HG03457 (cell line): ENCODE results near the gene CFAP74.
A peak's percentile ranks its signal among the peaks of the same experiment; 100 is the strongest.

Source experiments
- ATAC-seq: cut with Tn5 transposase; IDR thresholded peaks from one replicate; pipeline ENCODE4 v1.9.1; 2021; ENCODE audit warnings: moderate number of reproducible peaks; ENCODE audit not compliant: unreplicated experiment

The CFAP74 gene

DNA sequence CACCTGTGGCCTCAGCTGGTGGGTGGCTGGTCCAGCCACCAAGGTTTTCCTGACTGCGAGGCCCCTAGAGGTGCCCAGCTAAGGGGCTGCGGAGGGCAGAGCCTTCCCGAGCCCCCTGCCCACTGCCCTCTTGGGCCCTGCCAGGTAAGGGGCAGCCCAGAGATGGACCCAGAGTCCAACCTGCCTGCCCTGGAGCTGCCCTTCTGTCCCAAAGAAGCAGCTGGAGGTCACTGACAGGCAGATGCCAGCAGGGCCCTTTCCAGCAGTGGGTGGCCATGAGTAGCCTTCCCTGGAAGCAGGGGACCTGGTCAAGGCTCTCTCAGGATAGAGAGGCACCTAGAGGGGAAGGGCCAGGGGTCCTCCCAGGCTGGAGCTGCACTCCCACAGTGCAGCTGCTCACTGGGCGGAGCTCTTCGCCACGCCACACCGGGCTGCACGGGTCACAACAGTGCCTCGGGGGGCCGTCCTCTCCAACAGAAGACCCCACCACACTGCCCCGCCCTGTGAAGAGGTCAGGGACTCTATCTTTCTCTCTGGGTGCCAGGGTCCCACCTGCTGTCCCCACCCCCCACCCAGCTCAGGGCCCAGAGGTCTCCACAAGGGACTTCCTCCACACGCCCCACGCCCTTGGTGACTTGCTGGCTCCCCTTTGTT is 101.8 kb downstream of the CFAP74 start:
- no peak for ATAC-seq

DNA sequence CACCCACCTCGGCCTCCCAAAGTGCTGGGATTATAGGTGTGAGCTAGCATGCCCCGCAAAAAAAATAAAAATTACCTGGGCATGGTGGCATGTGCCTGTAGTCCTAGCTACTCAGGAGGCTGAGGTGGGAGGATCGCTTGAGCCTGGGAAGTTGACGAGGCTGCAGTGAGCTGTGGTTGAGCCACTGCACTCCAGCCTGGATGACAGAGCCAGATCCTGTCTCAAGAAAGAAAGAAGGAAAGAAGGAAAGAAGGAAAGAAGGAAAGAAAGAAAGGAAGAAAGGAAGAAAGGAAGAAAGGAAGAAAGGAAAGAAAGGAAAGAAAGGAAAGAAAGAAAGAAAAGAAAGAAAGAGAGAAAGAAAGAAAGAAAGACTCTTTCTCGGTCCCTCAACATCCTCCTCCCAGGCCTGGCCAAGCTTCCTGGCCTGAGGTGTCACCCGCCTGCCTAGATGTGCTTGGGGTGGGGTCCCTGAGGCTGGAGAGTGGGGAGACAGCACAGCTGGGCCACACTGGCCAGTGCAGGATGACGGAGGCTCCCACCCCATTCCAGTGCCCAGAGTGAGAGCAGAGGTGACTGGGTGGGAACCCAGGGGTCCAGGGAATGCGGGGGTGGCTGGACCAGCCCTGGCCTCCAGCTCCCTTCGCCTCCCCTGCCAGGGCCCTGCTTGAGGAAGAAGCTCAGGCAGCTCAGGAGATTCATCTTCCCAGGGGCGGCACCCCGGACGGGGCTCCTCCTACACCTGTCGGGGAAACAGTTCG is 102.5 kb downstream of the CFAP74 start:
- ATAC-seq: no peak

DNA sequence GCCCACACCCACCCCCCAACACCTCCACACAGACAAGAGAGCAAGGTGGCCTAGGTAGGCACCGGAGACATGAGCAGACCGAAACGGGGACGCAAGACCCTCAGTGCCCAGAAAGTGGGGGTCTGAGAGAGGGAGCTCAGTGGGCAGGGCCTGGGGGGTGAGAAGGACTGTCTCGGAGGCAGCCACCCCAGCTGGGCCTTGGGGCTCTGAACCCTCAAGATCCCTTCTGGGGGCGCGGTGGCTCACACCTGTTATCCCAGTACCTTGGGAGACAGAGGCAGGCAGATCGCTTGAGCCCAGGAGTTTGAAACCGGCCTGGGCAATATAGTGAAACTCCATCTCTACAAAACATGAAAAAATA is 103.6 kb downstream of the CFAP74 start:
- no peak for ATAC-seq

DNA sequence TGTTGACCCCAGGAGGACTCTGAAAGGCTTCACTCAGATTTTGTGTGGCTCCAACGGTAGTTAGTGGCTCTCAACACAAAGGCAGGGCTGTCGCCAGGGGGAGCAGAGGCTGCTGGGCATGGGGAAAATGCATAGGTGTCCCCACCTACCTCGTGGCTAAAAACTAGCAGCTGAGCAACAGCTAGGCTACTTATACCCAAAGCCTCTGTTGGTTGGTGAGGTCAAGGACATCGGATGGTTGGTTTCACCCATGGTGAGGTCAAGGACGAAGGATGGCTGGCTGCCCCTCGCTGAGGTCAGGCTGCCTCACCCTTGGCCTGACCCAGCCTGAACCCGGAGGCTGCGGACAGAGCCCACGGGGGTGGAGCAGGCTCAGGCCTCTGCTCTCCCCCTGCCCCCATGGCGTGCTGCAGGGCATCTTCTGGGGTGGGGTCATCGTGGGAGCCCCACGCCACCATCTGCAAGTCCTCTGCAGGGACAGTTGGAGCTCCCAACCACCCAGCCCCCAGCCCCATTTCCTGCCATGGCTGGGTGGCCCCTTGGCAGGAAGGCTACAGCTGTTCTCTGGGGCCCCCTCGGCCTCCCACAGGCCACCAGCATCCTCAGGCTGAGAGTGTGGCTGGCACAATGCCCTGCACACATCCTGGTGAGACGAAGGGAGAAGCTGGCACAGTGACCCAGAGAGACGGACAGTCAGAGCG is 104.2 kb downstream of the CFAP74 start:
- no peak for ATAC-seq

DNA sequence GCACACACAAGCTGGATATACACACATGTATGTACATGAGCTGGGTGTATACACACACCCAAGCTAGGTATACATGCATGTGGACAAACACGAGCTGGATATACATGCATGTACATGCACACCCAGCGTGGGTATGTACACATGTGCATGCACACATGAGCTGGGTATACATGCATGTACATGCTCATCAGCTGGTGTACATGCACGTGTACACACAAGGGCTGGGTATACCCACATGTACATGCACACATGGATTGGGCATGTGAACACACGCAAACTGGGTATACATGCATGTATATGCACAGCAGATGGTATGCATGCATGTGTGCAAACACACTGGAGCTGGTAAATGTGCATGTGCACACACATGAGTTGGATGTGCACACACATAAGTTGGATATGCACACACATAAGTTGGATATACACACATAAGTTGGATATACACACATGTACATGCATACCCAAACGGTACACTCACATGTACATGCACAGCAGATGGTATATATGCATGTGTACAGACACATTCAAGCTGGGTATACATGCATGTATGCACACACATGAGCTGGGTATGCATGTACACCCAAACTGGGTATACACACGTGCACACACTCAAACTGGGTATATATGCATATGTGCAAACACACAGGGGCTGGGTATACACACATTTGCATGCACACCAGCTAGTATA is 105.2 kb downstream of the CFAP74 start:
- no peak for ATAC-seq

DNA sequence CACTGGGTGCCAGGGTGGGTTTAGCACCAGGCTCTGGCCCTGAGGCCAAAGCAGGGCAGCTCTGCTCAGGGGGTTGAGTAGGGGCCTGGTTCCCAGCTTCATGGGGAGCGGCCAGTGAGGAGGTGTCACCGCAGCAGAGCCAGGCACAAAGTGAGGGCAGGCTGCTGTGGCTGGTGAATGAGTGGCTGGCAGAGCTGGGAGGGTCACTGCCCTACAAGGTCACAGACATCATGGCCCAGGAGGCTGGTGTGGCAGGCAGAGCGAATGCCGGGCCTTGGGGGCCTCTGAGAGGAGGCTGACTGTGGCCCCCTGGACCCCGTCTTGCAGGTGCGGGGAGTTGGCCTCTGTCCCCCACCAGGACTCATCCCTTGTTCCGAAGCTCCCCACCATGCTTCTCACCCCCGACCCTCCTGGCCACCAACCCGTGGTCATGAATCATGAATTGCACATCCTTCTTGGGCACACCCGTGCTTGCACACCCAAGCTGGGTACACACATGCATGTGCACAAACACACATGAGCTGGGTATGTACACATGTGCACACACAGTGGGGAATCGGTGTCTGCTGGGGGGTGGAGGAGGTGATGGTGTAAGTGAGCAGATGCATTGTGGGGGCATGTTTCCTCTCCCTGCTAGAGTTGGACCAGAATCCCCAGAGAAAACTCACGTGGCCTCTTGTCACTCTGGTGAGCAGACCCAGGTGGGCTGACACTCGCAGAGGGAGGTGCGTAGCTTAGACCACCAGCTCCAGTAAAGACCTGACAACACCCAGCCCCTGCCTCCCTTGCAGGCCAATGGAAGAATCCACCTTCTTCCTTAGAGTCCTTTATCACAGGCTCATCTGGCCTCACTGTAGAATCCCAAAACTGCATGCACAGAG is 107.9 kb downstream of the CFAP74 start:
- ATAC-seq: no peak

DNA sequence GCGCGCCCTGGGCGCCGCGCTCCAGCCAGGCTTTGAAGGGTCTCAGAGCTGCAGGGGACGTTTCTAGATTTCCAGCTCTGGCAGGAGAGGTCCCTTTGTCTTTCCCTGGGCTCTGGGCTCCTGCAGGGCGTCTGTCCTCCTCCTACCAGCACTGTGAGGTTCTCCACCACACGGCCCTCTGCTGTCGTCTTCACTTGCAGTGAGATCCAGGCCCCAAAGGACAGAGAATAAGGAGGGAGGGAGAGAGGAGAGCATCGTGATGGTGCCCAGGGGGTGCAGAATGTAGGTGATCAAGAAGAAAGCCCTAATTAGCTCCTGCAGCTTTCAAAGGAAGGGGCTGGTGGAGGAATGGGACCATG is 108.5 kb downstream of the CFAP74 start:
- no peak for ATAC-seq

DNA sequence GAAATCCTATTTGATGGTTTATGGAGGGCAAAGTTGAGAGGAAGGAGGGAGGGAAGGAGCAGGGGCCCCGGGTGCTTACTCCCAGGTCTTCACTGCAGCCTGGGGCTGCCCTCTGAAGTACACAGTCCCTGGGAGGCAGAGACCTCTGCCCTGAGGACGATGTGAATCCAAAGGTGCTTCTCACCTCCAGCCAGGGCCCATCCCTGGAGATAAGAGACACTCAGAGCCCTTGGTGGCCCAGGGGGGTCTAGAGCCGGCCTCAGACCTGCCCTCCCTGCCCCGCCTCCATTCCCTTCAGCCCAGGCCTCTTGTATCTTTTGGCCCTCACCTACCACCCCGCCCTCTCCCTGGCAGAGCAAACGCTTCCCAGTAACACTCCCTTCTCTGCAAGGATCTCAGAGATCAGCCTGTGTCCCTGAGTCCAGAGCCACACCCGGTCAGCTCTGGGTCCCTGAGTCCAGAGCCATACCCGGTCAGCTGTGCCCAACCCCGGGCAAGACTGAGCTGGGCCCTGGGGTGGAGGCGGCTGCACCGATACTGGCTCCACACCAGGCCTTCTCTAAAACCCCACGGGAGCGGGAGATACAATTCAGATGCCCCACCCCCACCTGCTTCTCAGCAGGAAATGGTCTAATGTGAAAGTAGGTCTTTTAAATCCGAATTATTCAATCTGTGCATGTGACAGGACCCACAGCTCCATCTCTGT is 109.1 kb downstream of the CFAP74 start:
- no peak for ATAC-seq

DNA sequence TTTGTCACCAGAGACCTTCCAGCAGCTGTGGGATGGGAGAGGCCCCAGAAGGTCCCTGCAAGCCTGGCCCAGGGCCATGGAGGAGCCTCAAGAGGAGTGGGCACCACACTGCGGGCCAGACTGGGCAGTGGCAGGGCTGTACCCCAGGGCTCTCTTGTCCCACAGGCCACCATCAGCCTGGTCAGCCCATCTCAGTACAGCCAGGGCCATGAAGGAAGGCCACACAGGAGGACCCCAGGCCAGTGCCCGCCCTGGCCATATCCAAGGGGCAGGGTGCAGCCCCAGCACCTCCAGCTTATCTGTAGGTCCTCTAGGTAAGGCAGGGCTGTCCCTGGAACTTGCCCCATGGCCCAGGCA is 109.6 kb downstream of the CFAP74 start:
- ATAC-seq: no peak

DNA sequence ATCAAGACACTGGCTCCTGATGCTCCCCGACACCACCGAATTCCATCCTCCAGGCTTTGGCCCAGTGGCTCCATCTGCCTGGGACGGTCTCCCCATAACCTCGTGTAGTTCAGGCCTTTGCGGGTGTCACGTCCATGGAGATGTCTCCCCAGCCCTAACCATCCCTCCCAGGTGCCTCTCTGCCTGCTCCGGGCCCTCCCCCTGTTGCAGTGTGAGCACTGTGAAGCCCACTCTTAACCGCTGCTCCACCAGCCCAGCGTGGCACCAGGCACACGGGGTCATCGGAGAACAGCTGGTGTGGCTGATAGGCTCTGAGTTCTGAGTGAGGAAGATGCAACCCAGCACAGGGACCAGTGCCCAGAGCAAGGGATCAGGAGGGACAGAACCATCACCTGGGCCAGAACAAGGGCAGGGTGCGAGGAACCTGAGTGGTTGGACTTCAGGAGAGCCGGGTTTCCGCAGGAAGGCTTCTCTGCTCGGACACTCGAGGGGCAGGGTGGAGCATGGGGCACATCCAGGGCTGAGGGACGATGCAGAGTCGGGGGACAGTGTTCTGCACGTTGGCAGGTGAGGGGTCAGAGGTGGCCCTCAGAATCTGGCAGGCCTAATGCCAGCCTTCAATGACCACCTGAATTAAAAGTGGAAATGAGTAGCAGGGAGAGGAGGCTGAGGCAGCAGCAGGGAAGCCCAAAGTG is 110.1 kb downstream of the CFAP74 start:
- ATAC-seq: no peak

DNA sequence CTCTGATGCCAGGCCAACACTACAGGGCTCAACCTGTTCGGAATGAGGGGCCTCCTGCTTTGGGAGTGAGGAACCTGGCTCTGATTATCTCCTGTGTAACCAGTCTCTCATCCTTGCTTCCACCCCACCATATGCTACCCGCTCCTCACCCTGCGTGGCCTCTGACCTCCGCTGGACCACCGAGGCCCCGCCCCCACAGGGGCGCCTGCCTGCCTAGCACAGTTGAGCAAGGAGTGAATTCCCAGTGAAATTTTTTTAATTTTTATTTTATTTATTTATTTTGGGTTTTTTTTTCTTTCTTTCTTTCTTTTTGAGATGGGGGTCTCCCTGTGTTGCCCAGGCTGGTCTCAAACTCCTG is 110.8 kb downstream of the CFAP74 start:
- ATAC-seq: no peak

DNA sequence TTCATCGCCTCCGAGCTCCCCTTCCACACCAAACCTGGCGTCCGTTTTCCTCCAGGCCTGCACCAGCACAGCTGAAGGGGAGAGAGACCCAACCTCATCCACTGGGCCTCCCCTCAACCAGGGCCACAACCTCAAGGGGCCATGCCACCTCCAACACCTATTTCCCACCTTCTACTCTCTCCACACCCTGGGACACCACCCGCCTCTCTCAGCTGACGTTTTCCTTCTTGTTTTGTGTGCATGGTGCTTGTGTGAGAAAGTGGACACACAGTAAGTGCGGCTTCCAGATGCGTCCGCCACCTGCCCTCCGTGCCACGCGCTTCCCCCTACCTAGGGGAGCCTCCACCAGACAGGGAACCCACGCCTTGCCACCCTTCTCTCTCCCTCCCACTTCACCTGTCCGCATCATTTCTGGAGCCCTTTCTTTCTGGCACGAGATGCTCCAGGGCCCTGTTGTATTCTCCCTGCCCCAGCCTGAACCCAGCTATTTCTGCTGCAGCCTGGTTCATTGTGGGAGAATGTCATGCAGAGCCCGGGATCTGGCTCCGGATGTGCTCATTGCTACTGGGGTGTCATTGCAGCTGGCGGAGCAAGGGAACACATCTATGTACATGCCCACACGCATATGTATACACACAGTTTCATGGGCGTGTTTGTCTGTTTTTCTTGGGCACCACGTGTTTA is 111.4 kb downstream of the CFAP74 start:
- ATAC-seq: no peak

DNA sequence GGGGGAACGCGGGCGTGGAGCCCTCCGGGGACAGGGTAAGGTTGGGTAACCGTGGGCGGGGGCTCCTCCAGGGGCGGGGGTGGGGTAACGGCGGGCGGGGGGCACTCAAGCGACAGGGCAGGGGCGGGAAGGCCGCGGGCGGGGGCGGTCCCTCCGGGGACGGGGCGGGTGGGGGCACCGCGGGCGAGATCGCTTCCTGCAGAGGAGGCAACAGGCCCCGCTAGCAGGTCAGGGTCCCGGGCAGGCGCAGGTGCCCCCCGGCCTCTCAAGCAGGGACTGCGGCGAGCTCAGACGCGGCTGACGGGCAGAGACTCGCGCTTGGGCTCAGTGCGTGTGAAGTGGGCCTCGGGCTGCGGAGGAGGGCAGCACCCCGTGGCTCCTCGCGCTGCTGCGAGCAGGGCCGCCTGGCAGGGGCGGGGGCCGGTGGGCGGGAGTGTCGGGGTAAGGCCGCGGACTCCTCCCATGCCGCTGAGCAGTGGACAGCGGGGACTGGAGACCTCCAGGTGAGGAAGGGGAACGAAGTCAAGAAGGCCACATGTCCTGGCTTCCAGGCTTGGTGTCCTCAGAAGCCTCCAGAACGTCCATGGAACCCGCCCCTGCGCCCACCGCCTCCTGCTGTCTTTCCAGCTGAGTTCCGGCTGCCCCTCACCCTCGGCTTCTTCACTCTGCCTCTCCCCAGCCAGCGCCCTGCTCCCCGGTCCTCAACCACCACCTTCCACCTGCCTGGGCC is 112.1 kb downstream of the CFAP74 start:
- ATAC-seq: peak; percentile 4

DNA sequence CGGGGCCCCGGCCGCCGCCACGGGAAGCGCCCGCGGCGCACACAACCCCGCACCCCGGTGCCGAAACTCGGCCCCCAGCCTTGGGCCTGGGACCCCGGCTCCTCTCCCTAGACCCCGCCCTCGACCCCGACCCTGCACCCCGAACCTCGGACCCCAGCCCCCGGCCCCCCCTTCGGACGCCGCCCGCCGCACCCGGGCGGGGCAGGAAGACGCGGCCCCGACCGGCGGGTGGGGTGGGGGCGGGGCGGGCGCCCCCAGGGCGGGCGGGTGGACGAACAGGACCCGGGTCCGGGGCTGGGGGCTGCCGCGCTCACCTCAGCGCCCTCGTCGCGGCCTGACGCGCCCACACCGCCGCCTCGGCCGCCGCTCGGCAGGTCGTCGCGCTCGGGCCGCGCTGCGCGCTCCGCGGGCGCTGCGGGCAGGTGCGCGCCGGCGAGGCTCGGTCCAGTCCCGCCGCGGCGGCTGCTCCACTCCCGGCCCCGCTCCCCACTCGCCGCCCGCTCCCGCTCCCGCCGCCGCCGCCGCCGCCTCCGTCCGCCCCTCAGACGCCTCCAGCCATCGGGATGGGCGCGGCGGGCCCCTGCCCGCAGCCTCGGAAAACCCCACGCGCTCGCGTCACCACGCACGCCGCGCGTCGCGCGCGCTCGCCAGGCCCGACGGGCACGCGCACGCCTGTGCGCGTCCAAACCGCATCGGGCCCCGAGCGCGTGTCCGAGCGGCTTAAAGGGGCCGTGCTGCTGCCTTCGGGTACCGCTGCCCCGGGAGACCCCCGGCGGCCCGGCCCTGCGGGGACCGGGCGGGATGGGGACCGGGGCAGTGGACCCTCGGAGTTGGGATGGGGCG is 112.9 kb downstream of the CFAP74 start, which contains the start of gene GNB1:
TSS of gene GNB1 (minus strand) at position 582 of the 843 bp plus-strand sequence. CDS start 65,634 bp downstream, outside the sequence.
- peak; percentile 48 for ATAC-seq

DNA sequence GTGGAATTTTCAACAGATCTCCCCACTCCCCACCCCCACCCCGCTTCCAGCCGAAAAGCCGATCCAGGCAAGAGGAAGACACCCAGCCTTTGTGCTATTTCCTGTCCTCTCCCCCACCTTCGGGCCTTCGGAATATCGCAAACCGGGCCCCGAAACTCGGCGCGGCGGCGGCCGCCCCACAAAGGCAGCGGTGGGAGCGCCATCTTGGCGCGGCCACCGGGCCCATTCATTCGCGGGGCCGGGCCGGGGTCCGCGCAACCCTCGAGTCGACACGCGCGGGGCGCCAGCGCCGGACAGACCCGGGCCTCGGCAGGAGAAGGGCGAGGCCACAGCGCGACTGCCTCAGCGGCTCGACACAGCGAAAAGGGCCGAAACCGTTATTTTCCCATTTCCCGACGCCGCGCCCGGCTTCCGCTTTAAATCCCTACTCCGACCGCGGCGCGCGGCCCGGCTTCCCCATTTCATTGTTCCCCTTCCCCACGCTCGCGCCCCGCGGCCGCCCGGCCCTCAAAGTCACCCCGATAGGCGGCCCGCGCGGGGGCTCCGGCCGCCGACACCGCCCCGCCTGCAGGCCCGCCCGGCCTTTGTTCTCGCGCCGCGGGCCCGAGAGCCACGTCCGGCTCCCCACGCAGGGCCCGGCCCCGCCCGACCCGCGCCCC is 113.6 kb downstream of the CFAP74 start:
- ATAC-seq: peak; percentile 22

DNA sequence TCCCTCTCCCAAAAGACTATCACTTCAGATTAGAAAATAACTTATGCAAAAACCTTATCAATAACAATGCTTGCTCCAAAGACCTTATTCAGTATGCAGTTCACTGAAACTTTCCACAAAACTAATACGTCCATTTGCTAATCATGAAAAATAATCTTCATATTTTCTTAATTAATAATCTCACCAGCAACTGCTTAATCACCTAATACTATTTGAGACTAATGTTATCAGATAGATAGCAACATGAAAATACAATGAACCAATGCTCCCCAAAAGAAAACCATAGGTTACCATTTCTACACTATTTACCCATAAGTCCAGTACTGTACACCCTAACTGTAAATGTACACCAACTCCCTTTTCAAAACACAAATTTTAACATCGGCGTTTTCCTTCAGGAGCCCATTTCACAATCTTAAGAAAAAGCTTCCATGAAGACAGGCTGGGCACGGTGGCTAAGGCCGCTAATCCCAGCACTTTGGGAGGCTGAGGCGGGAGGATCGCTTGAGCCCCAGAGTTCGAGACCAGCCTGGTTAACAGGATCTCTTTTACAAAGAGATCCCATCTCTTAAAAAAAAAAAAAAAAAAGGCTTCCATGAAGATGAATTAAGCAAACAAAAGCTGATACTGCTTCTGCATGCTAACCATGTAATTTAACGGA is 114.4 kb downstream of the CFAP74 start:
- ATAC-seq: no peak
